ENCODE data around the gene OSBPL10.
"Not testable (repeated sequence)": the region's sequence is repeated elsewhere in the genome, so short reads cannot be mapped to it uniquely, and the experiment has no call there.

The OSBPL10 gene

DNA sequence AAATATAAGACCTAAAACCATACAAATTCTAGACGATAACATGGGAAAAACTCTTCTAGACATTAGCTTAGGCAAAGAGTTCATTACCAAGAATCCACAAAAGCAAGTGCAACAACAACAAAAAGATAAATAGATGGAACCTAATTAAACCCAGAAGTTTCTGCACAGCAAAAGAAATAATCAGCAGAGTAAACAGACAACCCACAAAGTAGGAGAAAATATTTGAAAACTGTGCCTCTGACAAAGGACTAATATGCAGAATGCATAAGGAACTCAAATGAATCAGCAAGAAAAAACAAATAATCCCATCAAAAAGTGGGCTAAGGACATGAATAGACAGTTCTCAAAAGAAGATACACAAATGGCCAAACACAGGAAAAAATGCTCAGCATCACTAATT lies 198.8 kb downstream of the OSBPL10 start:
- in situ Hi-C loops (cut with MboI; ENCODE audit: low sequenced_read_pairs): not testable (repeated sequence)

DNA sequence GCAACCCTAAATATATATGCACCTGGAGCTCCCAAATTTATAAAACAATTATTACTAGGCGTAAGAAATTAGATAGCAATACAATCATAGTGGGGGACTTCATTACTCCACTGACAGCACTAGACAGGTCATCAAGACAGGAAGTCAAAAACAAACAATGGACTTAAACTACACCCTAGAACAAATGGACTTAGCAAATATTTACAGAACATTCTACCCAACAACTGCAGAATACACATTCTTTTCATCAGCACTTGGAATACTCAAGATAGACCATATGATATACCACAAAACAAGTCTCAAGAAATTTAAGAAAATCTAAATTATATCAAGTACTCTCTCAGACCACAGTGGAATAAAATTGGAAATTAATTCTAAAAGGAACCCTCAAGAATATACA lies 201.5 kb downstream of the OSBPL10 start:
- in situ Hi-C loops (cut with MboI; ENCODE audit: low sequenced_read_pairs): no loop called here

DNA sequence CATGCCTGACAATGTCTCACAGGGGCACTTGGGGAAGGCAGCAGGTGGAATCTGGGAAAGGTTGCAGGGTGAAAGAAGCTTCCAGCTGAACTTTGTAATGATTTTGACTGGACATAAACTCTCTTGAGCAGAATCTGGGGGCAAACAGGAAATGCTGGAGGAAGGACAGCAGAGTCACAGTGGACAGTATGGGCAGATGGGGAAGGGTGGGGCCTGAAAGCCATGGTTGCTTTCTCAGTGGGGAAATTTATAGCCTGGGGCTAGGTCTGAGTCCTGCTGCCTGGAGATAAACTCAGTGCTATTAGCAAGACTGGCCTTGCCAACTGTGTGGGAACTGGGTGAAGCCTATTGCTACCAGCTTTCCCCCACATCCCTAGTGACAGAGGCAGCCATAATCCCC lies 203.2 kb downstream of the OSBPL10 start:
- in situ Hi-C loops (cut with MboI; ENCODE audit: low sequenced_read_pairs): no loop called here

DNA sequence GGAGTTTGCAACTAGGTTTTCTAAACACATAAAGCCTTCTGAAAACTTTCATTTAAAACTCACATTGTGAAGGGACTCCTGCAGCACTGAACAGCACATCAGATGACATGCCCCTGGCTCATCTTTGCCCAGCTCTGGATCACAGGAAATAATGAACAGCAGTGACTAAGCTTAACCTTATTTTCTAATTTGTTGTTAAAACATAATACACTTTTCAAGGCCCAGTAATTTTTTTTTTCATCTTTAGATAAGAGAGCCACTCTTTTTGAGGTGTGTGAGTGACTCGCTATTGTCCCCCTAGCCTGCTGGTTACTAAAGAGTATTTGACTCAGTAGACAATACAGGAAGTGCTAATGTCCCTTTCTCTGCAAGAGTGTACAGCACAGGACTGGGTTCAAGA lies 204.0 kb downstream of the OSBPL10 start:
- in situ Hi-C loops (cut with MboI; ENCODE audit: low sequenced_read_pairs): no loop called here

DNA sequence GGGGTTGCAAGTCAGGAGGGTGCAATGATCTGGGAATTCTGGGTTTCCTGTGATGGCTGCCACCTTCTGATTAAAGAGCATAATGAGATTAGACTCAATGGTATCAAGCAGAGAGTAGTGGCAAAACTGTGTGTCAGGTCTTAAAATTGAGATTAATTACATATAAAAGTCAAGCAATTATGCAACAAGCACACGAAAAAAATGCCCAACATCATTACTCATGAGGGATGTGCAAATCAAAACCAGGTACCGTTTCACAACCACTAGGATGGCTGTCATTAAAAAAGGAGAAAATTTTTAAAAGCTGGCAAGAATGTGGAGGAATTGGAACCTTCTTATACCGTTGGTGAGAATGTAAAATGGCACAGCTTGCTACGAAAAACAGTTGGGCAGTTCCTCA lies 205.0 kb downstream of the OSBPL10 start:
- in situ Hi-C loops (cut with MboI; ENCODE audit: low sequenced_read_pairs): no loop called here

DNA sequence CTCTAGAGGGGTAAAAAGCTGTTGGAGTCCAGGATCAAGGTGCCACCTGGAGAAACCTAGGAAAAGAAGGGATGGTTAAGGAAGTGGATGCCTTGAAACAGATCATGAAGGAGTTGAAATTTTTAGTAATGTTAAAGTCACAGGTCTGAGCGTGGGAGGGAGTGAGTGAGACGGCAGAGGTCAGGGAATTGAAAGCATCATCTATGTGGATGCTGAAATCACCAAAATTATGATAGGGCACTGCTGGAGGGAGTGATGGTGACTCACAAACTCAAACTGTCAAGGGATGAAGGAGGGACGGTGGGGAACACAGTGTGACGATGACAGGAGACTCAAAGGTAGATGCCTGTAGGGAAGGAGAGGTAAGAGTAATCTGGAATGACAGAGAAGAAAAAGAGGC lies 205.7 kb downstream of the OSBPL10 start:
- in situ Hi-C loops (cut with MboI; ENCODE audit: low sequenced_read_pairs): no loop called here

DNA sequence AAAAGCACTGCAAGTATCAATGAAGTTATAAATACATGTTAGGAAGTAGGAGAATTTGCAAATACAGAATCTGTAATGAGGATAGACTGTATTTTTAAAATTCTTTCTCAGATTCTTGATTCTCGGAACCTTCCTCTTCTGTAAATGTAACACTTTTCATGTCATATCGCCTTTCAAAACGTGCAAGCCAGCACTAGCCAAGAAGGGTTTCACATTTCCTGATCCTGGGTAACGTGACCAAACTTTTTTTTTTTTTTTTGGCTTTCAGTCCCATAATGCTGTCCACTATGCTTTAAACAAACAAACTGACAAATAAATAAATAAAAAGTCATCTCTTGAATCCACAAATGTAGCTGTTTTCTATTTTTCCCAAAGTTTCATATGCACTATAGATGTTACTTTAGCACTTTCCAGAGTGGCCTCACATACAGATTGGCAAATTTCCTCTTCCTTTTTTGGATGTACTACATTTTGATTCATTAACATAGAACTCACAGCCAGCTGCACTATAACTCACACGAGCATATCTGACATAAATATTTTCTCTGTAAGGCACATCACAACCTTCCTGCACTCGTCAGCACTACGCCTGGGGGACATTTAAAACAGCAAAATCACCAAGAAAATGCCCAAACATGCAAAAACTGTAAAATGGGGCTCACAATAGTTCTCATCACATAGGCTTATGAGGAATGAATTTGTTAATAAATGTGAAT lies 208.1 kb downstream of the OSBPL10 start:
- in situ Hi-C loops (cut with MboI; ENCODE audit: low sequenced_read_pairs): no loop called here

DNA sequence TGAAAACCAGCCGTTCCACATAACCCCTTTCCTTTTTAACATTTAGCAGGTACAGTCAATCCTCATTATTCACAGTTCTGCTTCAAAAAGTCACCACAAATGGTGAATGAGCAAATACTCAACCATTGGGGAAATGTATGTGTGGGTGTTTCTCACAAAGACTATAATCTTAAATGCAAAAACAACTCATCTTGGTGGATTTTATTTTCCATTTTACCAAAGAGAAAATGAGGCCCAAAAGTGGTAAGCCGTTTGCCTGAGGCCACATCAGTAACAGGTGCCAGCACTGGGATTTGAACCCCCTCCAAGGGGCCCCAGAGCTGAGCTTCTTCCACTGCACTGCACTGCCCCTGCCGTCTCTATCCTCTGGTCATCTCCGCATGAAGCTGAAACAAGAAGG lies 208.8 kb downstream of the OSBPL10 start:
- in situ Hi-C loops (cut with MboI; ENCODE audit: low sequenced_read_pairs): no loop called here

DNA sequence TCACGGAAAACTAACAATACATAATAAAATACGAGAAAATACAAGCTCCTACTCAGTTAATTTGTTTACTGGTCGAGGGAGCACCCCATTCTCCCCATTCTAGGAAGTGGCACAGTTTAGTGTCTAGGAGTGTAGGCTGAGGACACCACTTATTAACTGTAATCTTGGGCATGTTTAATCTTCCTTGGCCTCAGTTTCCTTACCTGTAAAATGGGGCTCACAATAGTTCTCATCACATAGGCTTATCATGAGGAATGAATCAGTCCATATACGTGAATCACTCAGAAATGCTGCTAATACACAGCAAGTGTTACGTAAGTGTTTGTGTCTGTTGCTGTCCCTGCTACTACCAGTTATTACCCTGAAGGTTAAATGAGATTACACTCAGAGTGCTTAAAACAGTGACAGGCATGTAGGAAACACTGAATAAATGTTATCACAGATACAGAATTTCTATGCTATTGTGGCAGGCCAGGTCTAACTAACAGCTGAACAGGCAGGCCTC lies 210.2 kb downstream of the OSBPL10 start:
- in situ Hi-C loops (cut with MboI; ENCODE audit: low sequenced_read_pairs): no loop called here

DNA sequence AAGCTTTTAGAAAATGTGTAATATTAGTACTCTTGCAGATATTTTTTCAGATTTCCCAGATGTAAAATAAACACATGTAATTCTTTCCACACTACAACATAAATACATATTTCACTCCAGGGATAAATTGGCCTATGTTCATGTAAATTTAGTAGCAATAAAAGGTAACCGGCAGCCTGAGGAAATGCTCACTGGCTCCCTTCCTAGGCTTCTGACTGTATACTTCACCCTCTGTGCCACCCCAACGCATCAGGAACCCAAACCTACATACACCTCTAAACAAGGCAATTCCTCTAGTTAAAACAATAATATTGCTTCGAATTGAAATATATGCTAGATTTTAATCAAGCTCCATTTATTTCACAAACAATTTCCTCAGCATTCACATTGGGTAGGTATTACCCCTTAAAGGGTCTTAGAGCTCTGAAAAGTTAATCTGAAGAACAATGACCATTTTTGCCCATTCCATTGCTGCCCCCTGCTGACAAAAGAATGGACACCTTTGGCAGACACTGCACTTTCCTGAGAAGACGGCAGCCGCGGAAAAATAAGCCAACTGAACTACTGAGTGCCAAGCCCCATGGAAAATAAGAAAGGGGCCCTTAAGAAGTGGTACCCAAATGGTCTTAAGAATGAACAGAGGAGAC lies 212.5 kb downstream of the OSBPL10 start:
- in situ Hi-C loops (cut with MboI; ENCODE audit: low sequenced_read_pairs): no loop called here

DNA sequence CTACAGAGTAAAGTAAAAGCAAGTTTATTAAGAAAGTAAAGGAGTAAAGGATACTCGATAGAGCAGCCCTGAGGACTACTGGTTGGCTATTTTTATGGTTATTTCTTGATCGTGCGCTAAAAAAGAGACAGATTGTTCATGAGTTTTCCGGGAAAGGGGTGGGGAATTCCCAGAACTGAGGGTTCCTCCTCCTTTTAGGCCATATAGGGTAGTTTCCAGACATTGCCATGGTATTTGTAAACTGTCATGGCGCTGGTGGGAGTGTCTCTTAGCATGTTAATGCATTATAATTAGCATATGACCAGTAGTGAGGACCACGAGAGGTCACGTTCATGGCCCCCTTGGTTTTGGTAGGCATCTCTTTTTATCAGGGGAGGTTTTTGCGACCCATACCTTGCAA lies 213.1 kb downstream of the OSBPL10 start:
- in situ Hi-C loops (cut with MboI; ENCODE audit: low sequenced_read_pairs): no loop called here

DNA sequence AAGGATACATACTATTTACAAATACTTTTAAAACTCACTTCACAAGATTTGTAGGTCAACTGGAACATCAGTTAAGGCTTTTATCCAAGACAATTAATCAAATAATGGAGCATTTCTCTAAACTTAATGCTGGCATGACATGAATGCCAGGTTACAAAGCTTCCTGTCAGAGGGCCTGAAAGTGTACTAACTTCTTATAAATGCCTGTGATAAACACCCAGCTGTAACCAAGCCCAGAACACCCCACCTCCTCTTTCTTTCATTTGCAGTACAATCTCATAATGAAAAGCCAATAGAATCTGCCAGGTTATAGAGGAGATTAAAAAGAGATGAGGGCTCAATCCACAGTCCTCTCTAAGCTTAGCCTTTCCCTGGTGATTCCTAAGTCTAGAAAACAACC lies 214.4 kb downstream of the OSBPL10 start:
- in situ Hi-C loops (cut with MboI; ENCODE audit: low sequenced_read_pairs): no loop called here

DNA sequence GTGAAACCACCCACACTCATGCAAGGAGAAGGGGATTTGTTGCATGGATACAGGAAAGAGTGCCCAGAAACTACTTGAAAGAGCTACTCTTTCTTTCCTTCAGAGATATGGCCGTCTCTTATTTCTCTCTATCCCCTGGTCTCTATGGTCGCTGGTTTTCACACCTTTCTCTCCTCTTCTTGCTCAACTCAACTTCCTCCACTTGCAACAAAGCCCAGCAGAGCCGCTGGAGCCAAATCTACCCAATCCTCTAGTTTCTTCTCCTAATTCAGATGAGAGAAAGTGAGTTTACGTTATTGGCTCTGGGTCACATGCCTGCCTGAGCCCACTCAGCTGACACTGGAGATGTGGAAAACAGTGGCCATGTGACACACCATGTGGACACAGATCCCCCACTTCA lies 215.2 kb downstream of the OSBPL10 start:
- in situ Hi-C loops (cut with MboI; ENCODE audit: low sequenced_read_pairs): no loop called here

DNA sequence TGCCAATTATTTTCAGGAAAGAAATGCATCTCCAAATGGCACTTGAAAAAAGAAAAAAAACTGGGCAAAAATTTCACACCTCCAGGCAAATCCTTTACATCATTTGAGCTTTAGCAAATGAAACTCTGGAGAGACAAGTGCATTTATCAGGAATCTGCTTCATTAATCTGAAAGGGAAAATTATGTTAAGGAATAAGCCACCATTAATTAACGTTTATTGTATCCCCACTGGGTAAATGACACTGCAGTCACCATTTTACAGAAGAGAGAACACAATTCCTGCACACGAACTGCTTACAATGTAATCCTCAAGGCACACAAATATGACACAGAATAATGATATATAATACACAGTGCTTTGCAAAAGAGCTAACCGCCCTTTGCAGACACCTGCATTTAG lies 217.3 kb downstream of the OSBPL10 start:
- in situ Hi-C loops (cut with MboI; ENCODE audit: low sequenced_read_pairs): no loop called here

DNA sequence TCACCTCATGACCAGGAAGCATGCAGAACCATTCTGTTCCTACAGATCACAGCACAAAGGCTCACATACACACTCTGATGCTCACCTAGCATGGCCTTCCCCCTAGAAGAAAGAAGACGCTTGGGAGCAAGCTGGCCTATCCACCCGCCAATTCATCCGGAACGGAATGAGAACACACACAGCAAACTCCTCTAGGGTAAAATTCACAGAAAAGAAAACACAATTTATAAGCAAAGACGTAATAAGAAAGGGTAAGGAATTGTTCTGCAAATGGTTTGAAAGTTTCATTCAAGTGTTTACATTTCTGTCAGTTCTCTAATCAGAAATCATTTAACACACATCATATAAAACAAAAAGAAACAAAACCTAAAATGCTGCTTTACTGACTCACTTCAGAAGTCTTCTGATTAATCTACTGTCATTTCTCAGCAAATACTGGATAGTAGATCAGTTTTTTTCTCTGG lies 218.1 kb downstream of the OSBPL10 start:
- in situ Hi-C loops (cut with MboI; ENCODE audit: low sequenced_read_pairs): no loop called here

DNA sequence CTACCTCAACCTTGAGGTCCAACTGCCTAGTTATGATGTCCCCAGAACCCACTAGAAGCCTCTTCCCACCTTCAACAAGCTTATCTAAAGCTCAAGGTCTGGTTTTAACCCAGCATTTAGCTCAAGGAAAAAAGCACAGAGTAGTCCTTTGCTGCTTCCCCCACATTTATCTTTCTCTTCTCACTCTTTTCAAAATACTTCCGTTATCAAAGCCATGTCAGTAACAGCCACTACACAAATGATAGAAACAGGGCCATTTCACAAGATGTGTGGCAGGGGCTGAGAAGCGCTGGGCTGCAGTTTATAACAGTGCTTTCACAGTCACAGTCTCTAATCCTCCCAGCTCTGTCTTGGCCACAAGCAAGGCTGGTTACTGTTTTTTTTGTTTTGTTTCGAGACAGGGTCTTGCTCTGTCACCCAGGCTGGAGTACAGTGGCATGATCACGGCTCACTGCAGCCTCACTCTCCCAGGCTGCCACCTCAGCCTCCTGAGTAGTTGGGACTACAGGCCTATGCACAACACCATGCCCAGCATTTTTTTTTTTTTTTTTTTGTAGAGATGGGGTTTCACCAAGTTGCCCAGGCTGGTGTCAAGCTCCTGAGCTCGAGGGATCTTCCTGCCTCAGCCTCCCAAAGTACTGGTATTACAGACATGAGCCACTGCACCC lies 218.8 kb downstream of the OSBPL10 start:
- in situ Hi-C loops (cut with MboI; ENCODE audit: low sequenced_read_pairs): no loop called here

DNA sequence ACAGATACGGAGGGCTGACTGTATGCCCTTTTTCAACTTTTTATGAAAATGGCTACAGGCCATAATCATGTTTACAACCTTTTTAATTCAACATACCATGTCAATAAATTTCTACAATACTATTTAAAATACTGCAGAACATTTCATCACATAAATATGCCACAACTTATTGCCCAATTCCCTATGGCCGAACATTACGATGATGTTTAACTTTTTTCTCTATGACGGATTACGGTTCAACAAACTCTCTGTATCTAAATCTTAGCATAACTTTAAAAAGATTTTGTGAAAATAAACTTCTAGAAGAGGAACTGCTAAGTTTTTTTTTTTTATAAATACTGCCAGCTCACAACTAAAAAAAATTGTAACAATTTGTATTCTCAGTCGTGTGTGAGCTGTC lies 220.4 kb downstream of the OSBPL10 start:
- in situ Hi-C loops (cut with MboI; ENCODE audit: low sequenced_read_pairs): no loop called here

DNA sequence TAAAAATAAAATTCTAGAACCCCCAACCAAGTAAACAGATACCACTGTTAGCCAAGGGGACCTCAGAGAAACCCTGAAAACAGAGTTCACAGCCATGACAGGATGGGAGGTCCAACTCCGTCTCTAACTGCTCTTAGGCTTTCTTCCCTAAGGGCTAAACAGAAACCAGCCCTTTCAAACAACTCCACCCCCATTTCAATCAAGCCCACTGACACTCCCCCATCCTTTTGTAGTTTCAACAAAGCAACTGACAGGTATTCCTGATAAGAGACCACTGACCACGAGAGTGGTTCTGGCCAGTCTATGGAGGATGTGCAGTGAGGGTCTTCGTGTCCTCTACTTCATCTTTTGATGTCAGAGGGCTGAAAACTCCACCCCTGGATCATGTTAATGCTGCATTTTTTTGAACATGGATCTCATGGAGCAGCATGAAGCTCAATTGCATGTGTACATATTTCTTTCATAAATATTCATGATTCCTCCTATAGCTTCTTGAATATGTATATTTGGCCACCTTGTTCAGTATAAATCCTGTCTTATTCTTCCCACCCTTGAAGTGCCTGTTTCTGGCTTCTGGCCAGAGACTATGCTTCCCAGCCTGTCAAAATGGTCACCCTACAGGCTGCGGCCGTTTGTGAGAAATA lies 222.6 kb downstream of the OSBPL10 start:
- in situ Hi-C loops (cut with MboI; ENCODE audit: low sequenced_read_pairs): no loop called here

DNA sequence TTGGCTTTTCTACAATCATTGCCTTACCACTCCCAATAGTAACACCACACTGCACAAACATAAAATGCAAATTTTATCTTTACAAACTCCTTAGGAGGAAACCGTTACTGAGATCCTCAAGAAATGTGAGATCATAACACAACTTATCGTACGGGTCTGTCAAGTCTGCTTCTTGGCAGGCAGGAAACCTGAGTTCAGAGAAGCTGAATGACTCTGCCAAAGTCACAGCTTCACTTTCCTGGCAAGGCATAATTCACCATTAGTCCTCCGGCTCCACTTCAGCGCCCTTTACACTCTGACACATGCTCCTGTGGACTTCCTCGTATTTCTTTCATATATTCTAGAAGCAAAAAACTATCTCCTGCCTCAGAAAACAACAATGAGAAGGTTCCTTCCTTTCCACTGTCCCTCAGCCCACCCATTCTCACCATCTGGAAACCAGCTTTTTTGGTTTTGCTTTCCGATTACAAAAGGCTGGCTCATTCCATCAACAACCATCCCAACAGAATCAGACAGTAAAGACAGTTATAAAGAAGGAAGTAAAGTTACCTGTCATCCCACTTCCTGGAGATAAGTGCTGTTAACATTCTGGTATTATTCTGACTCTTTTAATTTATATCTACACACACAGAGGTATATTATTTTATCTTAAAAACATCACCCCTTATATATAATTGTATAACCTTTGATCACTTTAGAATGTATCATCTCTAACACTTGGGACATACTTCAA lies 225.0 kb downstream of the OSBPL10 start:
- in situ Hi-C loops (cut with MboI; ENCODE audit: low sequenced_read_pairs): no loop called here

DNA sequence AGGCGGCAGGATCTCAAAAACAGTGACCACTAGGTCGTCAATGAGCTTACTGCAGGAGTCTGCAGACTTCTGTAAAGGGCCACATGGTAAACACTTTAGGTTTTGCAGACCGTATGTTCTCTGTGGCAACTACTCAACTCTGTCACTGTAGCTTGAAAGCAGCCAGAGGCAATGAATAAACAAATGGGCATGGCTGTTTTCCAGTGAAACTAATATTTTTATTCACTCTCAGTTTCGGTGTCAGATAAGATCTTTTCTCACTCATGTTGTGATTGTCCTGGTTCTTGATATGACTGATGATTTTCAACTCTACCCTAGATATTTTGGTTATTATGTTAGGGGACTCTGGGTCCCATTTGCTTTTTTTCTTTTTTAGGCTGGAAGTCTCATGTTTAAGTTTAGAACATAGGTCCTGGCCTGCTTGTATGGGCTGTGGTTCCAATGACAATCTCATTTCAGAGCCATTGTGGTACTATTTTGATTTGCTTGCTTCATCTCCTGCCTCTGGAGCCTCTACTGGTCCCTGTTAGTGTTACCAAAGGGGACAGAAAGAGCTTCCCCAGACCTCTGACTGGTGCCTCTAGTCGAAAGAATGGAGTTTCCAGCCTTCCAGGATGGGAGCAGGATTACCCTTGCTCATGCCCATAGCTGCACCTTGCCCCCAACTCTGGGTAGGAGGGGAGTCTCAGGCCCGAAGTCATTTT lies 226.3 kb downstream of the OSBPL10 start:
- in situ Hi-C loops (cut with MboI; ENCODE audit: low sequenced_read_pairs): no loop called here

Data from HL-60/S4 treated with retinoic acid at 250 ng/mL for 4 days and 3 days (cell line).